ENCODE measurements around the gene KAT7.

DNA sequence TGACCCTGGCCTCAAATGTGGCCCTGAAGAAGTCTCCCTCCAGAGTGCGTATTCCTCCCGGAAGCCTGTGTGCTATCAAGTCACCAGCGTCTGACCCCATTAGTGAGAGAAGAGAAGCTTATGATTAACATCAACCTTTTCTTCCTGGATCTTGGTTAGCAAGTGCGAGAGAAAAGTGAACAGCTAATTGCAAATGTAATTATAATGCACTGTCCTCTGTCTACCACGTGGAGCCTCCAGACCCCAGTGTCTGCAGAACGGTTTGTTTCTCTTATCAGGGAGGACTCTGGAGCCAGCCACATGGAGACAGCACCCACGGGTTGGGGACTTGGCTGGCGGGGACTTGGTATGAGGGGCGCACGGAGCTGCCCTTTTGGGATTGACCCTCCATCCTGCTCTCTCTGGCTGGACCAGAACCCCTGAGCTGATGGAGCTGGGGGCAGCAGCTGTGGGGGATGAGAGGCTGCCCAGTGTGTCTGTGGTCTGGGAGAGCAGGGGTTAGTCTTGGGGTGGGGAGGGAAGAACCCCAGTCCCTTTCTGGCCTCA is 65.1 kb downstream of the KAT7 start:
- TF ChIP-seq EZH2 (IDR thresholded peaks at IDR 0.05; ENCODE audit: borderline replicate concordance, low read depth, low read length, severe bottlenecking): no peak
- TF ChIP-seq, protein P1, sequence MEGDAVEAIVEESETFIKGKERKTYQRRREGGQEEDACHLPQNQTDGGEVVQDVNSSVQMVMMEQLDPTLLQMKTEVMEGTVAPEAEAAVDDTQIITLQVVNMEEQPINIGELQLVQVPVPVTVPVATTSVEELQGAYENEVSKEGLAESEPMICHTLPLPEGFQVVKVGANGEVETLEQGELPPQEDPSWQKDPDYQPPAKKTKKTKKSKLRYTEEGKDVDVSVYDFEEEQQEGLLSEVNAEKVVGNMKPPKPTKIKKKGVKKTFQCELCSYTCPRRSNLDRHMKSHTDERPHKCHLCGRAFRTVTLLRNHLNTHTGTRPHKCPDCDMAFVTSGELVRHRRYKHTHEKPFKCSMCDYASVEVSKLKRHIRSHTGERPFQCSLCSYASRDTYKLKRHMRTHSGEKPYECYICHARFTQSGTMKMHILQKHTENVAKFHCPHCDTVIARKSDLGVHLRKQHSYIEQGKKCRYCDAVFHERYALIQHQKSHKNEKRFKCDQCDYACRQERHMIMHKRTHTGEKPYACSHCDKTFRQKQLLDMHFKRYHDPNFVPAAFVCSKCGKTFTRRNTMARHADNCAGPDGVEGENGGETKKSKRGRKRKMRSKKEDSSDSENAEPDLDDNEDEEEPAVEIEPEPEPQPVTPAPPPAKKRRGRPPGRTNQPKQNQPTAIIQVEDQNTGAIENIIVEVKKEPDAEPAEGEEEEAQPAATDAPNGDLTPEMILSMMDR (IDR thresholded peaks at IDR 0.05; ENCODE audit: borderline replicate concordance, extremely low read depth, low read length, poor library complexity, severe bottlenecking): no peak

Data from DND-41 (cell line).